ENCODE data around the gene COX6A2.
A peak's percentile ranks its signal among the peaks of the same experiment; 100 is the strongest.

Gene COX6A2

GRCh38 chr16:31404353-31405064 is 23.7 kb downstream of the COX6A2 start:
- DNase-seq = no peak

- no peak for DNase-seq
Observed at GRCh38 chr16:31403590-31404352, 24.4 kb downstream of the COX6A2 start.

GRCh38 chr16:31402687-31403086 is 25.5 kb downstream of the COX6A2 start:
- DNase-seq = no peak

- DNase-seq = no peak
Observed at GRCh38 chr16:31401436-31401835, 26.7 kb downstream of the COX6A2 start.

- no peak for DNase-seq
Observed at GRCh38 chr16:31400191-31400590, 28.0 kb downstream of the COX6A2 start.

- no peak for DNase-seq
Observed at GRCh38 chr16:31397701-31398100, 30.5 kb downstream of the COX6A2 start.

GRCh38 chr16:31397096-31397660 is 31.0 kb downstream of the COX6A2 start:
- no peak for DNase-seq

GRCh38 chr16:31395647-31396046 is 32.5 kb downstream of the COX6A2 start:
- DNase-seq = no peak

- DNase-seq = no peak
Observed at GRCh38 chr16:31393056-31393455, 35.1 kb downstream of the COX6A2 start, which contains the start of gene ITGAD. TSS of gene ITGAD (plus strand) at chr16:31393335. CDS start at chr16:31393361, 26 bp downstream.

- DNase-seq = no peak
Observed at GRCh38 chr16:31390504-31391041, 37.6 kb downstream of the COX6A2 start.

- DNase-seq = no peak
Observed at GRCh38 chr16:31388535-31388934, 39.6 kb downstream of the COX6A2 start.

GRCh38 chr16:31386157-31386984 is 41.8 kb downstream of the COX6A2 start:
- DNase-seq = no peak

- DNase-seq = no peak
Observed at GRCh38 chr16:31385680-31386079, 42.5 kb downstream of the COX6A2 start.

GRCh38 chr16:31382485-31383161 is 45.5 kb downstream of the COX6A2 start:
- peak; percentile 26 for DNase-seq

GRCh38 chr16:31380201-31380600 is 48.0 kb downstream of the COX6A2 start:
- no peak for DNase-seq
